HG02852 (cell line): ENCODE data around the gene CLN6.
"Not testable (repeated sequence)": the region's sequence is repeated elsewhere in the genome, so short reads cannot be mapped to it uniquely, and the experiment has no call there.

Source experiments
- ATAC-seq: cut with Tn5 transposase; IDR thresholded peaks from one replicate; pipeline ENCODE4 v1.9.1; 2021; ENCODE audit warnings: mild to moderate bottlenecking, moderate library complexity; ENCODE audit not compliant: unreplicated experiment

Gene CLN6

DNA sequence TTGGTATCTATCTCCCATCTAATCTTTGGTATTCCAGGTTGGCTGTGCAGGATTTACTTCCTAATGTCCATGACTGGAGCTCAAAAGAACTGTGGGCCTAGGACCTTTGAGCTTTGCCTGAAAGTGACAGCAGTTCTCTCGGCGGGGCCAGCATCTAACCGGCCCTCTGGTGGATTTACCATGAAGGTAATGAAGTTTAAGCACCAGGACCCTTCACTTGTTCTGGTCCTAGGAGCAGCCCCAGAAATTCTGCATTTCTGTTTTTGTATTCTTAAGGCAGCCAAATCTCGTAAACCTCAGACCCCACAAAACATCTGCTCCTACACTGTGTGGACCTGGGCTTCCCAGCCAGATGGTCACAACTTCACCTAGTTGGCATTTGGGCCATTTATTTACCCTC lies 37.4 kb downstream of the CLN6 start:
- ATAC-seq, result no peak

DNA sequence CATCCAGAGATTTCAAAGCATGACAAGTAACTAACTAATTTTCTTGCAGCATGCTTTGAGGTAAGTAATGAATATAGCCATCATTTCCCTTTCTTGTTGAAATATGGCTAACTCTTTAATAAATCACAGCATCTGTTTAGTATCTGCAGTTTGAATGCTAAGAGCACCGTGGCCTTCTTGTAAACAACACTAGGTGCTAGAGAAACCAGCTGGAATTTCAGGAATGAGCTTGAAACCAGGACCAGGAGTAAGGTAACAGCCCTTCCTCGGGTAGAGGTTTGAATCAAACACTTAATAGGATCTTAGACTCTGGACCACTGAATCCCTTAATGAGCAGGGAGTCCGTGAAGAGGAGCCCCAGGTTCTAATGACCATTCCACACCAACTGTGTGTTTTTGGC lies 38.0 kb downstream of the CLN6 start:
- ATAC-seq, result no peak

DNA sequence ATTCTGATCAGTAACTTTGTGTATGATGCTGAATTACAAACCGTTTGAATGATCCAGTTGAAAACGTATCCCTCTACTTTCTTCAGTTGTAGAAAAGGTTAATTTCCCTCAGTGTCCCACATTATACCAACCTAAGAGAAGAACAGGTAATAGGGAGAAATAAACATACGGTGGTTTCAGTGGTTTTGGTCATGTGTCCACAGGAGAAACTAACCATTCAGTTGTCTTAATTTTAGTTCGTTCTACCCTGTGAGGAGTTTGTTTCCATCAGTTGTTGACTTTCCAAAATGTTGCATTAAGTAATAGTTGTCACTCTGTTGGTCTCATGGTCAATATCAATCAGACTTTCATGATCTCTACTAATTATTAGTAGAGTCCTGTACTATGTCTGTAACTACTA lies 39.5 kb downstream of the CLN6 start:
- ATAC-seq, result no peak

DNA sequence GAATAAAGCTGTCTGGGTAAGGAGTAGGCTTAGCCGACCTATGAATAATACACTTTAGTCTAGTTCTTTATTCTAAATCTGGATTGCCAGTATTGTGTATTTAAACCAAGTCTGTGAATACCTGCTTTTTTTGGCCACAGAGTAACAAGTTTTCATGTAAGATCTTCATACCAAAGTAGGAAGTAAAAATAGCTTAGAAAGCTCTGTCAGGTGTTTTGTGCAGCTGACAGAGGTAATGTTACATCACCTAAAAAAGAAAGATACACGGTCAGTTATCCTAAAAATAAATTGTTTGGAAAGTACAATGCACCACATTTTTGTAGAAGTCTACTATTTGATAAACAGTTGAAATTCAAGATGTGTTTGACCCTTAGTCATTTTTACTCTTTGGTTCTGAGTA lies 40.9 kb downstream of the CLN6 start:
- ATAC-seq, result no peak

DNA sequence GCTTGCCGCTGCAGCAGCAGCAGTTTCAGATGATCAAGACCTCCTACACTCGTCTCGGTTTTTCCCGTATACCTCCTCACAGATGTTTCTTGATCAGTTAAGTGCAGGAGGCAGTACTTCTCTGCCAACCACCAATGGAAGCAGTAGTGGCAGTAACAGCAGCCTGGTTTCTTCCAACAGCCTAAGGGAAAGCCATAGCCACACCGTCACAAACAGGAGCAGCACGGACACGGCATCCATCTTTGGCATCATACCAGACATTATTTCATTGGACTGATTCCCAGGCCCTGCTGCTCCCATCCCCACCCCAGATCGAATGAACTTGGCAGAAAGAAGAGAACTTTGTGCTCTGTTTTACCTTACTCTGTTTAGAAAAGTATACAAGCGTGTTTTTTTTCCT lies 42.0 kb downstream of the CLN6 start:
- no peak for ATAC-seq

DNA sequence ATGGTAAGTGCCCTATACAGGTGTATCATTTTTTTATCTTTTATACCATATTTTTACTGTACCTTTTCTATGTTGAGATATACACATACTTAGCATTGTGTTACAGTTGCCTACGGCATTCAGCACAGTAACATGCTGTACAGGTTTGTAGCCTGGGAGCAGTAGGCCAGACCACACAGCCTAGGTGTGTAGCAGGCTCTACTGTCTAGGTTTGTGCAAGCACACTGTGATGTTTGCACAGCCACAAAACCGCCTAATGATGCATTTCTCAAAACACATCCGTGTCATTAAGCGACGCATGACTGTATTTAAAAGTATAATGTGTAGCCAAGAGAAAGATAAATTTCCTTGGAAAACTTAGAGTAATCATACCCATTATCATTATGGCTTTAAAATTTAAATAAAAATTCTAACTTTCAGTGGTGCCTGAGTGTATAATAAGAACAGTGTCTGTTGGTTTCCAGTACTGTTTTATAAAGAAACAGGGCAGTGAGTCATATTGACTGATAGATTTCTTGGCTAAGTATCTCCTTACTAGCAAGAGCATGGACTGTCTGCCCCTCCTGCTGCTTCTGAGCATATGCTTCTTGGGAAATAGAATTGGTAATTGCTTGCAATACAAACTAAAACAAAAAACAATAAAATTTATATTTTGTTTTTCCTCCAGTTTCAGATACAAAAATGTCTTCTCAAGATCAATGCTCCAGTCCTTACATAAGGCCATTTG lies 42.7 kb downstream of the CLN6 start:
- ATAC-seq, result no peak

DNA sequence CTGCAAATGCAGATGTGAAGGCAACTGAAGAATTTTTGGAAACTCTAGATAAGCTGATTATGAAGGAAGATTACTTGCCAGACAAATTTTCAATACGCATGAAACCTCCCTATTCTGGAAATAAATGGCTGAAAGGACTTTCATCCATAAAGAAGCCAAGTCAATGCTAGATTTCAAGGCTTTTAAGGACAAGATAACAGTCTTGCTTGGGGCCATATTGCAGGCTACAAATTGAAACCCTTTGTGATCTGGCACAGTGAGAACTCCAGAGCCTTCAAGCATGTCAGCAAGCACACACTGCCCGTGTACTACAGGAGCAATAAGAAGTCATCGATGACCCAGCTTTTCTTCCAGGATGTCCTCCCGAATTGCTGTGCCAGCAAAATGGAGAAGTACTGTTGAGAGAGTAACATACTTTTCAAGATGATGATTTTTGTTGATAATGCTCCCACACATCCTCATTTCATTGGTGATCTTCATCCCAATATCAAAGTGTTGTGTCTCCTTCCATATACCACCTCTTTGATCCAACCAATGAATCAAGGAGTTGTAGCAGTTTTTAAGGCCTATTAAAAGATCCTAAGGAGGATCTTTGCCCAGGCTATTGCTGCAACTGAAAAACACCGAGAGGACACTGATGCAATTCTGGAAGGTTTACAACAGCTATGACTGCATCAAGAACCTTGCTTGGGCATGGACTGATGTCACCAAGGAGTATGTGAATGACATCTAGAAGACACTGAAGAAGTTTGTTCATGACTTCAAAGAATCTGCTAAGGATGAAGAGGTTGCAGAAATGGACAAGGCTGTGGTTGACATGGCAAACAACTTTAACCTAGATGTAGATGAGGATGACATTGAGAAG lies 44.7 kb downstream of the CLN6 start:
- no peak for ATAC-seq

DNA sequence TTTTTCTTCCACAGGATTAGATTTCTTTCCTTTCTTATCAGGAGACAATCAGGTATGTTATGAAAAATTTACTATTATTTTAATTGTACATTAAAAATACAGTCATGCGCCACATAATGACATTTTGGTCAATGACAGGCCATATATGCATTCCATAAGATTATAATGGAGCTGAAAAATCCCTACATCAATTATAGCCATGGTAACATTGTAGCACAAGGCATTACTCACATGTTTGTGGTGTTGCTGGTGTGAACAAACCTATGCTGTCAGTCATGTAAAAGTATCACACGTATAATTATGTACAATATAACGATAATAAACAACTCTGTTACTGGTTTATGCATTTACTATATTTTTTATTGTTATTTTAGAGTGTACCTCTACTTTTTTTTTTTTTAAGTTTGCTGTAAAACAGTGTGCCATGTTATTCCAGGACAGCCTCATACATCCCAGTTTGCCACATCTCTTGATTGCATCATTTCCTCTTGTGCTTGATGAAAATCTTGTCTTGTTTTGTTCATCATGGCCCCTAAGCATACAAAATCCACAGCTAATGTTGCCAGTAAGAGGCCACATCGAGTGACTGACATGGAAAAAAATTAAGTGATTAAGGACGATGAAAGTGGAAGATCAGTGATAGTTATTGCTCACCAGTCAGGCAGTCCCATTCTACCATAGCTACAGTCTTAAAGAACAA lies 45.8 kb downstream of the CLN6 start:
- no peak for ATAC-seq

DNA sequence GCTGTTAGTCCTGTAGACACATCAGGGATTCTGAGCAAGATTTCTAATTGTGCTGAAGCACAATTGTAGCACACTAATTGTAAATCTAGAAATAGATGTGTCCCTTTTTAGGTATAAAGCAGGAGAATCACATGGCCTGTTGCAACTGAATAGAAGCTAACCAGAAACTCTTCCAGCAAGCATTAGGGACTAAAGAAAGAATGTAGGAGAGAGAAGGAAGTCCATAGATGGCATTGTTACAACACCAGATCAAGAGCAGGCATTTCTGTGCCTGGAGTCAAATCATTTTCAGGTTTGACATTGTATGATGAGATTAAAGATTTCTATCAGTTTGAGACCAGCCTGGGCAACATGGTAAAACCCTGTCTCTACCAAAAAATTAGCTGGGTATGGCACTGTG lies 51.8 kb downstream of the CLN6 start:
- ATAC-seq, result no peak

DNA sequence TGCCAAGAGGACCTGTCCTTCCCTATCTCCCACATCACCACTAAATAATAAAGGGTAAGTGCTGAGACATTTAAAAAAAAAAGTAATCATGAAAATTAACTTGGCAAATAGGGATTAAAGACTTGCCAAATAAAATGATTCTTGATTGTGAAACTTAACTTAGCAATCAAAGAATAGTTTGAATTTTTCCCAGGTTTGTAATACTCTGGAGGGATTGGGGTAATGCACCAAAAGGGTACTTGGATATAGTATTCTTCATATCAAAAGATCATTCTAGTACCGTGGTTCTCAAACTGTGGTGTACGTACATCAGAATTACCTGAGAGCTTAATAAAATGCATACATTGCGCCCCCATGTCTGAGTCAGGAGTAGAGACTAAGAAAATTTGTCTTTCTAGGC lies 52.9 kb downstream of the CLN6 start:
- ATAC-seq, result no peak

DNA sequence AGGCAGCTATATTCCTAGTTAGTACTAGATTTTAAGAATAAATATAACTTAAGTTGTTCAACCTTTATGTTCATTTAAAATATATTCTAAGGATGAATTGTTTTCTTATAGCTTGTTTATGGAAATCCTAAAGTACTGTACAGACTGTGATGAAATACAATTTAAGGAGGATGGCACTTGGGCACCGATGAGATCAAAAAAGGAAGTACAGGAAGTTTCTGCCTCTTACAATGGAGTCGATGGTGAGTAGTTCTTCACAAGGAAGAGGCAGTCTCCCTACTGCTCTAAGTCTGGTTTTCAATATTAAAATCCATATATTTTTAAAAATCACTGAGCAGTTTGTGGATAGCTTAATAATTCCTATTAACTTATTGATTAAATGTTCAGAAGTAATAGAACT lies 54.0 kb downstream of the CLN6 start:
- no peak for ATAC-seq

DNA sequence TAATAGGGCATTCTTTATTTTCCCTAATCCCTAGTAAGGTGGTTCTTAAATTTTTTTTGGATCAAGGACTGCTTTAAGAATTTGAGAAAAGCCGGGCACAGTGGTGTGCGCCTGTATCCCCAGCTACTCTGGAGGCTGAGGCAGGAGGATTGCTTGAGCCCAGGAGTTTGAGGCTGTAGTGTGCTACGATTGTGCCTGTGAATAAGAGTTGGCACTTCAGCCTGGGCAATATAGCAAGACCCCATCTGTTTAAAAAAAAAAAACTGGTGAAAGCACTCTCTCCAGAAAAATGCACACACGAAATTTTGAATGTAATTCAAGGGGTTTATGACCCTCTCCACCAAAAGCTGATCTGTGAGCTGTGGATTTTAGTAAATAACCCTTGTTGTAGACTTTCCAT lies 56.4 kb downstream of the CLN6 start:
- no peak for ATAC-seq

DNA sequence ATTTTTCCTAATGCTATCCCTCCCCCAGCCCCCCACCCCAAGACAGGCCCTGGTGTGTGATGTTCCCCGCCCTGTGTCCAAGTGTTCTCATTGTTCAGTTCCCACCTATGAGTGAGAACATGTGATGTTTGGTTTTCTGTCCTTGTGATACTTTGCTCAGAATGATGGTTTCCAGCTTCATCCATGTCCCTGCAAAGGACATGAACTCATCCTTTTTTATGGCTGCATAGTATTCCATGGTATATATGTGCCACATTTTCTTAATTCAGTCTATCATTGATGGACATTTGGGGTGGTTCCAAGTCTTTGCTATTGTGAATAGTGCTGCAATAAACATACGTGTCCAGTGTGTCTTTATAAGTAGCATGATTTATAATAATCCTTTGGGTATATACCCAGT lies 57.5 kb downstream of the CLN6 start:
- not testable (repeated sequence) for ATAC-seq

DNA sequence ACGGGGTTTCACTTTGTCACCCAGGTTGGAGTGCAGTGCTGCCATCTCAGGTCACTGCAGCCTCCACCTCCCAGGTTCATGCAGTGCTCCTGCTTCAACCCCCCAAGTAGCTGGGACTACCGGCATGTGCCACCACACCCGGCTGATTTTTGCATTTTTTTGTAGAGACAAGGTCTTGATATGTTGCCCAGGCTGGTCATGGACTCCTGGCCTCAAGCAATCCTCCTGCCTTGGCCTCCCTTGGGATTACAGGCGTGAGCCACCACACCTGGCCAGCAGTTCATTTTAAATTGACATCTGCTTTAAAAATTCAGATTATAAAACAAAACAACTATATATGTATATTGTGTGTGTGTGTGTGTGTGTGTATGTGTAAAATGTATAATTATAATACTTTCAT lies 62.7 kb downstream of the CLN6 start:
- no peak for ATAC-seq

DNA sequence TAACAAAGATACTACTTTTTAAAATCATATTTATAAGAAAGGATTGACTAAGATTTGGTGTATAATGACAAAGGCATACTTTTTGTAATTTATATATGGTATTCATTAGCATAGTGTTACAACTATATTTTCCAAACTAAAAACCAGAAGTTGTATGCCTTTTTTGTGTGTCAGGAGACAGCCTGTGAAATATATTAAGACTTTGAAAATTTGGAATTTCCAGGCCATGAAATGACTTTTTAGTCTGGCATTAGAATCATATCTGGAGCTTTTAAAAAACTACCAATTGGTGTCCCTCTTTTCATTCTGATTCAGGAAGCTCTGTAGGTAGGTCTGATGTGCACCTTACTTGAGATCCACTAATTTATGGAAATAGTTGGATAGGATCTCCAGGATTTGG lies 66.3 kb downstream of the CLN6 start:
- no peak for ATAC-seq

DNA sequence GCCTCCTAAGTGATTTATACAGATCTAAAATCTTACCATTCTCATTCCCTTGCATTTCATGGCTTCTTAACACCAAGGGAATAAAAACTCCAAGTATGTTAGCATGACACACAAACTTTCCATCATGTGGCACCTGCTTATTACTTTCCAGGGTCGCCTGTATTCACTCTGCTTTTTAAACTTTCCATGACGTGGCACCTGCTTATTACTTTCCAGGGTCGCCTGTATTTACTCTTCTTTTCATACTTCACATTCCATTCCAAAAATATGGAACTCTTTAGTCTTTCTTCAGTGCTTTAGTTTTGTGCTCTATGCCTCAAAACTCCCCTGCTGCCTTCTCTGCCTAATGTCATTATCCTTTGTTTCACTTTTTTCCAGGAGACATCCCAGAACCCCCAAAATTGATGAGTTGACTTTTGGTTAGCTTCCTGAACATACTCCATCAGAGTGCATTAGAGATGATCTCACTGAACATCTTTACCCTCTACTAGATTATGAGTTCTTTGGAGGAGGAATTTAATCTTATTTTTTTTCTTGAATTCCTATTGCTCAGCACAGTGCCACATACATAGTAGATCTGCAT lies 71.4 kb downstream of the CLN6 start:
- no peak for ATAC-seq

DNA sequence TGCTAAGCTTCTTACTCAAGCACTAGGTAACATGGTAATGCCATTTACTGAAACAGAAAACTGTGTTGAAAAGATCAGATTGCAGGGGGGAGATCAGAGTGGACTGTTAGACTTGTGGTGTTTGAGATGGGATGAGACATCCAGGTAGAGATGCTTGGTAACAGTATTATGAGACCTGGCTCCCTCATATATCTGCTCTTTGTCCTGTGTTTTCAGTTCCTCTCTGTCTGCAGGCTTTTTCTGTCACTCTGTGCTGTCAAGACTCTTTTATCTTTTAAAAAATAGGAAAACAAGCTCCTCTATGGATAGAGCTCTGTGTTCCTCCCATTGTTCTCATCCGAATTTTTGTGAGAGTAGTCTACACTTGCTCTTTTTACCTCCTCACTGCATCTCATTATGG lies 72.5 kb downstream of the CLN6 start:
- ATAC-seq, result no peak
